ENCODE measurements around the gene TMEM147. TPM values are rescaled to one million over a fixed set of nuclear protein-coding genes. Genes with fewer than 3 reads are reported as not detected.

The TMEM147 gene
- total and polyA plus RNA-seq, 2 of the 13 experiments (the other 11 are each of a cell fraction or from before 2014, with no cell fraction given): 141 to 176 TPM

DNA sequence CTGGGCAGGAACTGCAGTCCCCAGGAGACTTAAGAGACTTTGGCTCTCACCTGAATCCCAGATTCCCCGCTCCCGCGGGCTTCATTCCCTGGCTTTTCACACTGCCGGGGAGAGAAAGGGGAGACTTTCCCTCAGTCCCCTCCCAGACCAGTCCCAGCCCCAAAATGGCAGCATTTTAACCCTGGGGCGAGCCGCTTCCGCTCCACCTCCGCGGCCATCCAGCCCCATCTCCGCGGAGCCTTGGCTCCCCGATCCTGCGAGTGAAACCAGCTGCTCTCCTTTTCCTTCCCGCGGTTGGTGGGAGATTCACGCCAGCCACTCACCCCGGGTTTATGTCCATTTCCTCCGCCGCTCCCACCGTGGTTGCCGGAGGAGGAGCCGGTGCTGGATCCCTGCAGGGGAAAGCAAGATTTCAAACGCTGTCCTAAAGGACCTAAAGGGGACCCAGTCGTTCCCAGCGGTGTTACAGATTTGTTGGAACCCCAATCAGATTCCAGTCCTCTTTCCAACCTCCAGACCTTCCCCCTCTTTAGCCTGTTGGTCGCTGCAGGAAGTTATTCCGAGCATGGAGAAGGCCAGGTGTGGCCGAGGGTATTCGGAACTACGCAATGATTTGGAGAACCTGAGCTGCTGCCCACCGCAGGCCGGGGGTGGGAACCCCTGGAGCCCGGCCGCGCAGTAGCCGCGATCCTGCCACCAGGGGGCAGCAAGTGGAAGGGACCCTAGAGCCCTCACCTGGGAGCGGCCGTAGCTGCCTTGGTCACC, 35.4 kb upstream of the TMEM147 start (continued):
- TF ChIP-seq, protein P1, sequence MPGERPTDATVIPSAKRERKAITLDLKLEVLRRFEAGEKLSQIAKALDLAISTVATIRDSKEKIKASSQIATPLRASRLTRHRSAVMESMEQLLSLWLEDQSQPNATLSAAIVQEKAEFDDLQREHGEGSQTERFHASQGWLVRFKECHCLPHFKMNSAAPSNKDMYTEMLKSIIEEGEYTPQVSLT (CRISPR knock-in tag; IDR thresholded peaks at IDR 0.05; ENCODE audit: borderline replicate concordance, low read depth): no peak
- TF ChIP-seq NR2F2 (IDR thresholded peaks at IDR 0.05; ENCODE audit: borderline replicate concordance, low read depth) (no peak; the same call in 1 of the 2 replicates), ETV6 (CRISPR knock-in tag; conservative IDR thresholded peaks at IDR 0.05) (no peak; the same call in 1 of the 2 replicates), ZFP41 (CRISPR knock-in tag; IDR thresholded peaks at IDR 0.05; ENCODE audit: borderline replicate concordance) (no peak), MIER3 (CRISPR knock-in tag; IDR thresholded peaks at IDR 0.05; ENCODE audit: borderline replicate concordance) (no peak; the same call in 1 of the 2 replicates), NFRKB (IDR thresholded peaks at IDR 0.05) (no peak), PHF5A (CRISPR knock-in tag; IDR thresholded peaks at IDR 0.05; ENCODE audit: low read depth, unreplicated experiment) (no peak), CBFB (CRISPR knock-in tag; IDR thresholded peaks at IDR 0.05) (0 out of 2 replicates have a peak, but pooled peaks have one; percentile 65), ZNF614 (CRISPR knock-in tag; IDR thresholded peaks at IDR 0.05; ENCODE audit: borderline replicate concordance) (peak; percentile 70; the same call in 1 of the 2 replicates), STAG1 (CRISPR knock-in tag; IDR thresholded peaks at IDR 0.05) (peak; percentile 73), ARNTL (CRISPR knock-in tag; IDR thresholded peaks at IDR 0.05) (no peak), BORCS8-MEF2B (CRISPR knock-in tag; IDR thresholded peaks at IDR 0.05) (peak; percentile 63; the same call in 1 of the 2 replicates), PHF20 (CRISPR knock-in tag; IDR thresholded peaks at IDR 0.05) (no peak), RXRB (CRISPR knock-in tag; IDR thresholded peaks at IDR 0.05; ENCODE audit: borderline replicate concordance) (peak; percentile 64; the same call in 1 of the 2 replicates)
- TF ChIP-seq, protein P2, sequence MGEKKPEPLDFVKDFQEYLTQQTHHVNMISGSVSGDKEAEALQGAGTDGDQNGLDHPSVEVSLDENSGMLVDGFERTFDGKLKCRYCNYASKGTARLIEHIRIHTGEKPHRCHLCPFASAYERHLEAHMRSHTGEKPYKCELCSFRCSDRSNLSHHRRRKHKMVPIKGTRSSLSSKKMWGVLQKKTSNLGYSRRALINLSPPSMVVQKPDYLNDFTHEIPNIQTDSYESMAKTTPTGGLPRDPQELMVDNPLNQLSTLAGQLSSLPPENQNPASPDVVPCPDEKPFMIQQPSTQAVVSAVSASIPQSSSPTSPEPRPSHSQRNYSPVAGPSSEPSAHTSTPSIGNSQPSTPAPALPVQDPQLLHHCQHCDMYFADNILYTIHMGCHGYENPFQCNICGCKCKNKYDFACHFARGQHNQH (CRISPR knock-in tag; IDR thresholded peaks at IDR 0.05): peak; percentile 26; the same call in 1 of the 2 replicates
- TF ChIP-seq, protein P3, sequence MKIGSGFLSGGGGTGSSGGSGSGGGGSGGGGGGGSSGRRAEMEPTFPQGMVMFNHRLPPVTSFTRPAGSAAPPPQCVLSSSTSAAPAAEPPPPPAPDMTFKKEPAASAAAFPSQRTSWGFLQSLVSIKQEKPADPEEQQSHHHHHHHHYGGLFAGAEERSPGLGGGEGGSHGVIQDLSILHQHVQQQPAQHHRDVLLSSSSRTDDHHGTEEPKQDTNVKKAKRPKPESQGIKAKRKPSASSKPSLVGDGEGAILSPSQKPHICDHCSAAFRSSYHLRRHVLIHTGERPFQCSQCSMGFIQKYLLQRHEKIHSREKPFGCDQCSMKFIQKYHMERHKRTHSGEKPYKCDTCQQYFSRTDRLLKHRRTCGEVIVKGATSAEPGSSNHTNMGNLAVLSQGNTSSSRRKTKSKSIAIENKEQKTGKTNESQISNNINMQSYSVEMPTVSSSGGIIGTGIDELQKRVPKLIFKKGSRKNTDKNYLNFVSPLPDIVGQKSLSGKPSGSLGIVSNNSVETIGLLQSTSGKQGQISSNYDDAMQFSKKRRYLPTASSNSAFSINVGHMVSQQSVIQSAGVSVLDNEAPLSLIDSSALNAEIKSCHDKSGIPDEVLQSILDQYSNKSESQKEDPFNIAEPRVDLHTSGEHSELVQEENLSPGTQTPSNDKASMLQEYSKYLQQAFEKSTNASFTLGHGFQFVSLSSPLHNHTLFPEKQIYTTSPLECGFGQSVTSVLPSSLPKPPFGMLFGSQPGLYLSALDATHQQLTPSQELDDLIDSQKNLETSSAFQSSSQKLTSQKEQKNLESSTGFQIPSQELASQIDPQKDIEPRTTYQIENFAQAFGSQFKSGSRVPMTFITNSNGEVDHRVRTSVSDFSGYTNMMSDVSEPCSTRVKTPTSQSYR (CRISPR knock-in tag; IDR thresholded peaks at IDR 0.05; ENCODE audit: borderline replicate concordance): 0 out of 2 replicates have a peak, but pooled peaks have one; percentile 33
- TF ChIP-seq, protein P4, sequence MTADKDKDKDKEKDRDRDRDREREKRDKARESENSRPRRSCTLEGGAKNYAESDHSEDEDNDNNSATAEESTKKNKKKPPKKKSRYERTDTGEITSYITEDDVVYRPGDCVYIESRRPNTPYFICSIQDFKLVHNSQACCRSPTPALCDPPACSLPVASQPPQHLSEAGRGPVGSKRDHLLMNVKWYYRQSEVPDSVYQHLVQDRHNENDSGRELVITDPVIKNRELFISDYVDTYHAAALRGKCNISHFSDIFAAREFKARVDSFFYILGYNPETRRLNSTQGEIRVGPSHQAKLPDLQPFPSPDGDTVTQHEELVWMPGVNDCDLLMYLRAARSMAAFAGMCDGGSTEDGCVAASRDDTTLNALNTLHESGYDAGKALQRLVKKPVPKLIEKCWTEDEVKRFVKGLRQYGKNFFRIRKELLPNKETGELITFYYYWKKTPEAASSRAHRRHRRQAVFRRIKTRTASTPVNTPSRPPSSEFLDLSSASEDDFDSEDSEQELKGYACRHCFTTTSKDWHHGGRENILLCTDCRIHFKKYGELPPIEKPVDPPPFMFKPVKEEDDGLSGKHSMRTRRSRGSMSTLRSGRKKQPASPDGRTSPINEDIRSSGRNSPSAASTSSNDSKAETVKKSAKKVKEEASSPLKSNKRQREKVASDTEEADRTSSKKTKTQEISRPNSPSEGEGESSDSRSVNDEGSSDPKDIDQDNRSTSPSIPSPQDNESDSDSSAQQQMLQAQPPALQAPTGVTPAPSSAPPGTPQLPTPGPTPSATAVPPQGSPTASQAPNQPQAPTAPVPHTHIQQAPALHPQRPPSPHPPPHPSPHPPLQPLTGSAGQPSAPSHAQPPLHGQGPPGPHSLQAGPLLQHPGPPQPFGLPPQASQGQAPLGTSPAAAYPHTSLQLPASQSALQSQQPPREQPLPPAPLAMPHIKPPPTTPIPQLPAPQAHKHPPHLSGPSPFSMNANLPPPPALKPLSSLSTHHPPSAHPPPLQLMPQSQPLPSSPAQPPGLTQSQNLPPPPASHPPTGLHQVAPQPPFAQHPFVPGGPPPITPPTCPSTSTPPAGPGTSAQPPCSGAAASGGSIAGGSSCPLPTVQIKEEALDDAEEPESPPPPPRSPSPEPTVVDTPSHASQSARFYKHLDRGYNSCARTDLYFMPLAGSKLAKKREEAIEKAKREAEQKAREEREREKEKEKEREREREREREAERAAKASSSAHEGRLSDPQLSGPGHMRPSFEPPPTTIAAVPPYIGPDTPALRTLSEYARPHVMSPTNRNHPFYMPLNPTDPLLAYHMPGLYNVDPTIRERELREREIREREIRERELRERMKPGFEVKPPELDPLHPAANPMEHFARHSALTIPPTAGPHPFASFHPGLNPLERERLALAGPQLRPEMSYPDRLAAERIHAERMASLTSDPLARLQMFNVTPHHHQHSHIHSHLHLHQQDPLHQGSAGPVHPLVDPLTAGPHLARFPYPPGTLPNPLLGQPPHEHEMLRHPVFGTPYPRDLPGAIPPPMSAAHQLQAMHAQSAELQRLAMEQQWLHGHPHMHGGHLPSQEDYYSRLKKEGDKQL (CRISPR knock-in tag; IDR thresholded peaks at IDR 0.05; ENCODE audit: low read depth): 0 out of 2 replicates have a peak, but pooled peaks have one; percentile 30
- TF ChIP-seq, protein P5, sequence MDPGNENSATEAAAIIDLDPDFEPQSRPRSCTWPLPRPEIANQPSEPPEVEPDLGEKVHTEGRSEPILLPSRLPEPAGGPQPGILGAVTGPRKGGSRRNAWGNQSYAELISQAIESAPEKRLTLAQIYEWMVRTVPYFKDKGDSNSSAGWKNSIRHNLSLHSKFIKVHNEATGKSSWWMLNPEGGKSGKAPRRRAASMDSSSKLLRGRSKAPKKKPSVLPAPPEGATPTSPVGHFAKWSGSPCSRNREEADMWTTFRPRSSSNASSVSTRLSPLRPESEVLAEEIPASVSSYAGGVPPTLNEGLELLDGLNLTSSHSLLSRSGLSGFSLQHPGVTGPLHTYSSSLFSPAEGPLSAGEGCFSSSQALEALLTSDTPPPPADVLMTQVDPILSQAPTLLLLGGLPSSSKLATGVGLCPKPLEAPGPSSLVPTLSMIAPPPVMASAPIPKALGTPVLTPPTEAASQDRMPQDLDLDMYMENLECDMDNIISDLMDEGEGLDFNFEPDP (CRISPR knock-in tag; conservative IDR thresholded peaks at IDR 0.05): no peak

Measured in HepG2 (cell line).